Thyroid gland (tissue), 4 donors: ENCODE measurements around the gene SLC13A4.

ENCODE experiments used
- POLR2A ChIP-seq, 2 donors: fragments of 450-650 bp; IDR thresholded peaks; one replicate each; pipeline ENCODE4 v1.6.1; 2017; ENCODE audit warnings: antibody characterized with exemption in 2 of 2, mild to moderate bottlenecking in 2 of 2, moderate library complexity in 1 of 2
- TF ChIP-seq, protein P1 (sequence below), 6 experiments: fragments of 200-600 bp in 3 of 6; fragments of 450-650 bp in 3 of 6; sonication (generic) in 3 of 6; IDR thresholded peaks; one replicate each; pipeline ENCODE4 v1.5.1; 2016 to 2019; ENCODE audit warnings: antibody characterized with exemption in 6 of 6, mild to moderate bottlenecking in 2 of 6, inconsistent platforms in 1 of 6, moderate library complexity in 1 of 6

DNA sequence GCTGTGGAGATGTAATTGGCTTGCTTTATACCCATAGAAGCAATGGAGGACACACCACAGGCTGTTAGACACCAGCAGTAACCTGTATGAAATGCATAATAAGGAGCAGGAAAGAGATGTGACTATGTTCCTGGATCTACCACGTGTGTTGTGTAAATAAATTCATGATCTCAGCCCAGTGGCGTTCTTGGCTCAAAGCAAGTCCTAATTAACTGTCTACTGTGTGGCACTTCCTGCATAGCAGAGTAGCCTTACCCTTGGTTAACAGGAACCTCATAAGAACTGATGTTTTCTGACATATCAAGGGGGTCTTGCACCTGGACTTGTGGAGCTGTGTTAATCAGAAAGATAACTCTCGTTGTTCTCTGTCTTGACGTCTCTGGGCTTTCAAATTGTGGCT, 46.3 kb upstream of the SLC13A4 start:
- TF ChIP-seq, protein P1, sequence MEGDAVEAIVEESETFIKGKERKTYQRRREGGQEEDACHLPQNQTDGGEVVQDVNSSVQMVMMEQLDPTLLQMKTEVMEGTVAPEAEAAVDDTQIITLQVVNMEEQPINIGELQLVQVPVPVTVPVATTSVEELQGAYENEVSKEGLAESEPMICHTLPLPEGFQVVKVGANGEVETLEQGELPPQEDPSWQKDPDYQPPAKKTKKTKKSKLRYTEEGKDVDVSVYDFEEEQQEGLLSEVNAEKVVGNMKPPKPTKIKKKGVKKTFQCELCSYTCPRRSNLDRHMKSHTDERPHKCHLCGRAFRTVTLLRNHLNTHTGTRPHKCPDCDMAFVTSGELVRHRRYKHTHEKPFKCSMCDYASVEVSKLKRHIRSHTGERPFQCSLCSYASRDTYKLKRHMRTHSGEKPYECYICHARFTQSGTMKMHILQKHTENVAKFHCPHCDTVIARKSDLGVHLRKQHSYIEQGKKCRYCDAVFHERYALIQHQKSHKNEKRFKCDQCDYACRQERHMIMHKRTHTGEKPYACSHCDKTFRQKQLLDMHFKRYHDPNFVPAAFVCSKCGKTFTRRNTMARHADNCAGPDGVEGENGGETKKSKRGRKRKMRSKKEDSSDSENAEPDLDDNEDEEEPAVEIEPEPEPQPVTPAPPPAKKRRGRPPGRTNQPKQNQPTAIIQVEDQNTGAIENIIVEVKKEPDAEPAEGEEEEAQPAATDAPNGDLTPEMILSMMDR (IDR thresholded peaks at IDR 0.05): no peak
- peak in 1 of 2 donors; percentile 19 for TF ChIP-seq POLR2A (IDR thresholded peaks at IDR 0.05)
